ENCODE data around the gene PPP5C. TPM values are rescaled to one million over a fixed set of nuclear protein-coding genes. Genes with fewer than 3 reads are reported as not detected.
"Not testable (repeated sequence)": the region's sequence is repeated elsewhere in the genome, so short reads cannot be mapped to it uniquely, and the experiment has no call there.

Gene PPP5C
- total RNA-seq, 1 donor from 2014 or later: 86.4 TPM

DNA sequence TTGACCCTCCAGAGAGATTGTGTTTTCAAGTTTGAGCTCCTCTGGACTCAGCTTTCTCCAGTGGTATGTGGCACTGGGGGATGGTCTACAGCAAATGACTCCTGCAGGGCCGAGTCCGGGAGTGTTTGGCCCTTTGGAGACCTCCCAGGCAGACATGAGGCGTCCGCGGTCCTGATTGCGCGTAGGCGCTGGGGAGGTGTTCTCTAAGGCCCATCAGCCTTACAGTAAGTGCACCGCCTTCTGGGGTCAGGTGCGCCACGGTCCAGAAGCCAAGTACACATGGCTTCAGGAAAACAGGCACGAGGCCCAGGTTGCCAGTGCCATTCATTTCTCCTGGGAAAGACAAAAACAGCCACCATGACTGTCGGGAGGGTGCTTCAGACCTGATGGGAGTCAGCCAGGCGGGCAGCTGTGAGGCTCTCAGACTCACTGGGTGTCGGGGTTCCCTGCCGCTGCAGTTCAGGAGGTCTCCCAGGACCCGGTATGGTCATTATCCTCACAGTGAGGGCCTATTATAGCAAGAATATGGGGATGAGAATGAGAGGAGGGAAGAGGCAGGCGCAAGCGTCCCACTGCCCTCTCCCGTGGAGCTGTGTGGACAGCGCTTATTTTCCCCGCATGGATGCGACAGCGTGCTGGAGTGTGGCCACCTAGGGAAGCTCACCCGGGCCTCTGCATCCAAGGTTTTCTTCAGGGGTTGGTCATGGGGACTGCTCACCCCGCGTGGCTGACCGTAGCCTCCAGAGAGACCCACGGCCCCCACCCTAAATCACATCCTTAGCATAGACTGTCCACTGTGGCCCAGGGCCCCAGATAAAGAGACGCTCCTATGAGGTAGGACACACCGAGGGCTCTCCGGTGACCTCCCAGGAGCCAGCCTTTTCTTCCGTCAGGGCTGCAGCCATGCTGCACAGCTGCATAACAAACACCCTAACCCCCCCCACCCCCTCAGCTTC, 44.7 kb downstream of the PPP5C start:
- TF ChIP-seq, protein P1, sequence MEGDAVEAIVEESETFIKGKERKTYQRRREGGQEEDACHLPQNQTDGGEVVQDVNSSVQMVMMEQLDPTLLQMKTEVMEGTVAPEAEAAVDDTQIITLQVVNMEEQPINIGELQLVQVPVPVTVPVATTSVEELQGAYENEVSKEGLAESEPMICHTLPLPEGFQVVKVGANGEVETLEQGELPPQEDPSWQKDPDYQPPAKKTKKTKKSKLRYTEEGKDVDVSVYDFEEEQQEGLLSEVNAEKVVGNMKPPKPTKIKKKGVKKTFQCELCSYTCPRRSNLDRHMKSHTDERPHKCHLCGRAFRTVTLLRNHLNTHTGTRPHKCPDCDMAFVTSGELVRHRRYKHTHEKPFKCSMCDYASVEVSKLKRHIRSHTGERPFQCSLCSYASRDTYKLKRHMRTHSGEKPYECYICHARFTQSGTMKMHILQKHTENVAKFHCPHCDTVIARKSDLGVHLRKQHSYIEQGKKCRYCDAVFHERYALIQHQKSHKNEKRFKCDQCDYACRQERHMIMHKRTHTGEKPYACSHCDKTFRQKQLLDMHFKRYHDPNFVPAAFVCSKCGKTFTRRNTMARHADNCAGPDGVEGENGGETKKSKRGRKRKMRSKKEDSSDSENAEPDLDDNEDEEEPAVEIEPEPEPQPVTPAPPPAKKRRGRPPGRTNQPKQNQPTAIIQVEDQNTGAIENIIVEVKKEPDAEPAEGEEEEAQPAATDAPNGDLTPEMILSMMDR (IDR thresholded peaks at IDR 0.05; ENCODE audit: unreplicated experiment): no peak
- Mint-ChIP-seq H3K4me1 (peaks cover 15% of the 10 kb centered on the region), H3K27ac (no peak overlapping the region), H3K4me3 (no peak overlapping the region), H3K36me3 (peaks cover 38% of the 10 kb centered on the region), H3K9me3 (peaks cover 5% of the 10 kb centered on the region), H3K27me3 (ENCODE audit: low read depth) (no peaks in the 10 kb centered on the region)
- DNase-seq (ENCODE audit: low spot score in 2 of 2, unreplicated experiment in 2 of 2): no peak

DNA sequence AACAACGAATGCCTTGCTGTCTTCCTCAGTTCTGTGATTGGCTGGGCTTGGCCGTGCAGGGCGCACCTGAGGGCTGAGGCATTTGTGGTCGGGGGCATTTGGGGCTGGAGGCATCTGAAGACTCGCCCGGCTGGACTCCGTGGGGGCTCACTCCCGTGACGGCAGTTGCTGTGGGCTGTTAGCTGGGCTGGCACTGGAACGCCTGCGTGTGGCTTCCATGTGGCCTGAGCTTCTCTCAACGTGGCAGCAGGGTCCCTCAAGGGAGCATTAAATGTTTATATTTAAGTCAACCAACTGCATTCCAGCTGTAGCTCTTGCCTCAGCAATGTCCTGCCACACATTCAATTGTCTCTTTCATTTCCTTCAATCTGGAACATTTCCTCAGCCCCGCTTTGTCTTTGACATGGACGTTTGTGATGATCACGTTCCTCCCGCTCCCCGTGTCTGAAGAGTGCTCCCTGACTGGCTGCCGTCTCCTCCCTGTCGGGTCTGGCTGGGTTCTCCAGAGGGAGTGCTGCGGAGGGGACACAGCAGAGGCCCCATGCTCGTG, 45.4 kb downstream of the PPP5C start:
- no peak for DNase-seq (ENCODE audit: low spot score in 2 of 2, unreplicated experiment in 2 of 2)
- TF ChIP-seq, protein P1 (IDR thresholded peaks at IDR 0.05; ENCODE audit: unreplicated experiment): no peak
- H3K9me3 Mint-ChIP-seq: peaks cover 5% of the 10 kb centered on the region
- no peak overlapping the region for H3K4me3 Mint-ChIP-seq
- peak overlapping the region; percentile 85 for H3K27ac Mint-ChIP-seq
- peaks cover 15% of the 10 kb centered on the region for H3K4me1 Mint-ChIP-seq
- no peaks in the 10 kb centered on the region for H3K27me3 Mint-ChIP-seq (ENCODE audit: low read depth)
- peaks cover 32% of the 10 kb centered on the region for H3K36me3 Mint-ChIP-seq

DNA sequence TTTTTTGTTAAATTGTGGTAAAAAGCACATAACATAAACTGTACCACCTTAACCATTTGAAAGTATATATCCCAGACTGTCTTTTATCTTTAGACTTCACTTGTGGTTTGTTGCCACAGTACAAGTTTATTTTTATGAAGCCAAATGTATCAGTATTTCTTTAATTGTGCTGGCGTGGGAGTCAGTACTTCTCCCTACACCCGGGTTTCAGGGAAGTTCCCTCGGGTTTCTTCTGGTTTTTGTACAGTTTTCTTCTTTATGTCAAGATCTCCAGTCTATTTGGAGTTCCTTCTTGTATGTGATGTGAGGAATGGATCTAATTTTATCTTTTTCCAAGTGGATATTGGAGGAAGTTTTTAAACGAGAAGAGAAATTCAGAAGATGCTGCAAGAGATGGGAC, 46.0 kb downstream of the PPP5C start:
- TF ChIP-seq, protein P1 (IDR thresholded peaks at IDR 0.05; ENCODE audit: unreplicated experiment): no peak
- Mint-ChIP-seq H3K4me3 (no peak overlapping the region), H3K27ac (peak overlapping the region; percentile 85), H3K27me3 (ENCODE audit: low read depth) (no peaks in the 10 kb centered on the region), H3K4me1 (peaks cover 15% of the 10 kb centered on the region), H3K9me3 (peaks cover 5% of the 10 kb centered on the region), H3K36me3 (peaks cover 27% of the 10 kb centered on the region)
- no peak for DNase-seq (ENCODE audit: low spot score in 2 of 2, unreplicated experiment in 2 of 2)

DNA sequence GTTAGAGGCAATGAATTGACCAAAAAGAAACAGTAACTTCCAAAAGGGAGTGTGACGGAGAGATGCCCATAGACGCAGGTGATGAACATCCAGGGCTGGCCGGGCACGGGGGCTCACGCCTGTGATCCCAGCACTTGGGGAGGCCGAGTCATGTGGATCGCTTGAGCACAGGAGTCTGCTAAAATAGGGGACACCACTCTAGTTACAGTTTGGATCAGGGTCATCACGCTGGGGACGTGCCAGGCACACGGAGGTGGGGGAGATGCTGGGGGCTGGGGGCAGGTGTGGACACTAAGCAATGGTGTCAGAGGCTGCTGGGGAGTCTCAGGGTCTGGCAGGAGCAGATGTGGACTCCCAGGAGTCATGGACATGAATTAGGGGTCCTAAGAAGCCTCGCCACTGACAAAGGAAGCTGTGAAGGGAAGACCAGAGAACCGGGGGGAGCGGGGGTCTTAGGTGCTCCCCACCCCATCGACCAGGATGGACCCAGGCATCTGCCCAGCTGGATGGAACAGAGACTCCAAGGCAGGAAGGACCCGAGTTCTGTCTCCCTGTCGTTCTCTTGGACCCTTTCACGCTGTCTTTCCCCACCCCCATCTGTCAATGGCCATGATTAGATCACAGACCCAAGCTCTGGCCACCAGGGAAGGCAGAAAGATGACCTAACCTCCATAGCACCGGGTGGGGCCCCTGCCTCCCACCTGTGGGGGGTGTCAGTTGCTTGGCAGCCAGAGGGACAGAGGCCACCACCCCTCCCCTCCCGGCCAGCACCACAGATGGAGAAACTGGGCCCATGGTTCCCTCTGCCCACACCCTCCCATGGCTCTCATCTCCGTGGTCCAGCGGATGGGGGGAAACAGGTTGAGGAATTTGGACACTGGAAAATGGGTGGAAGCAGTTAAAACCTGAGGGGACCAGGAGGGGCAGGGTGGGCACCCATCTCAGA, 46.8 kb downstream of the PPP5C start:
- Mint-ChIP-seq H3K4me3 (no peak overlapping the region), H3K9me3 (peaks cover 5% of the 10 kb centered on the region), H3K27ac (peak overlapping the region; percentile 85), H3K27me3 (ENCODE audit: low read depth) (no peaks in the 10 kb centered on the region), H3K4me1 (peaks cover 15% of the 10 kb centered on the region), H3K36me3 (peaks cover 19% of the 10 kb centered on the region)
- no peak for DNase-seq (ENCODE audit: low spot score in 2 of 2, unreplicated experiment in 2 of 2)
- TF ChIP-seq, protein P1 (IDR thresholded peaks at IDR 0.05; ENCODE audit: unreplicated experiment): no peak

DNA sequence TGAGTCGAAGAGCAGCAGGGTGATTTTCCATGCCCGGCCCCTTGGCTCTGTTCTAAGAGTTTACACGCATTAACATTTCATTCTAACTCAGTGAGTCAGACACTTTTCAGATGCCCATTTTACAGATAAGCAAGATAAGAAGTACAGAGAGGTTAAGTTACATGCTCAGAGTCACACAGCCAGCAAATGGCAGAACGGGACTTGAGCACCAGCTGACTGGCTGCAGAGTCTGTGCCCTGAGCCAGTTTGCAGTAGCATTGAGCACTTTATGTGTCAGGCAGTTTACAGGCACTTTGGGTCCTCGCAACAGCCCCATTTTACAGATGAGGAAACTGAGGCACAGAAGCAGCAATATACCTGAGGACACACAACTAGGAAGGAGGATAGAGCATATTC, 47.5 kb downstream of the PPP5C start:
- no peak for DNase-seq (ENCODE audit: low spot score in 2 of 2, unreplicated experiment in 2 of 2)
- peaks cover 15% of the 10 kb centered on the region for H3K4me1 Mint-ChIP-seq
- no peak overlapping the region for H3K4me3 Mint-ChIP-seq
- H3K27ac Mint-ChIP-seq: no peak overlapping the region
- H3K36me3 Mint-ChIP-seq: peaks cover 12% of the 10 kb centered on the region
- TF ChIP-seq, protein P1 (IDR thresholded peaks at IDR 0.05; ENCODE audit: unreplicated experiment): no peak
- H3K9me3 Mint-ChIP-seq: peaks cover 3% of the 10 kb centered on the region
- no peaks in the 10 kb centered on the region for H3K27me3 Mint-ChIP-seq (ENCODE audit: low read depth)

DNA sequence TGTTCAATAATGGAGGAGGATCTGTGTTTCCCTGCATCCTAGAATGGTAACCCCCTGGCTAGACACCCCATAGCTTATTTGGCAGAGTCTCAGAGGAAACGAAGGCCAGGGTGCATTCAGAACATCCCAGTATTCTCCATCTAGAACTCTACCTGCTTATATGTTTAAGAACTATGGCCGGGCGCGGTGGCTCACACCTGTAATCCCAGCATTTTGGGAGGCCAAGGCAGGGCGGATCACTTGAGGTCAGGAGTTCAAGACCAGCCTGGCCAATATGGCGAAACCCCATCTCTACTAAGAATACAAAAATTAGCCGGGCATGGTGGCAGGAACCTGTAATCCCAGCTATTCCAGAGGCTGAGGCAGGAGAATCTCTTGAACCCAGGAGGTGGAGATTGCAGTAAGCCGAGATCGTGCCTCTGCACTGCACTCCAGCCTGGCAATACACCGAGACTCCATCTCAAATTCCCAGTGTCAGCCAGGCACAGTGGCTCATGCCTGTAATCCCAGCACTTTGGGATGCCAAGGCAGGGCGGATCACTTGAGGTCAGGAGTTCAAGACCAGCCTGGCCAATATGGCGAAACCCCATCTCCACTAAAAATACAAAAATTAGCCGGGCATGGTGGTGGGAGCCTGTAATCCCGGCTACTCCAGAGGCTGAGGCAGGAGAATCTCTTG, 51.1 kb downstream of the PPP5C start:
- H3K4me3 Mint-ChIP-seq; DNase-seq (ENCODE audit: low spot score in 2 of 2, unreplicated experiment in 2 of 2): not testable (repeated sequence)

More for the DNA sequence above, 51.1 kb downstream of the PPP5C start:
- H3K27me3 Mint-ChIP-seq (ENCODE audit: low read depth); H3K4me1 Mint-ChIP-seq; H3K27ac Mint-ChIP-seq; H3K9me3 Mint-ChIP-seq; H3K36me3 Mint-ChIP-seq: not testable (repeated sequence)

All from mesothelial cell of epicardium (in vitro differentiated cells).